ENCODE data around the gene OSCAR.

DNA sequence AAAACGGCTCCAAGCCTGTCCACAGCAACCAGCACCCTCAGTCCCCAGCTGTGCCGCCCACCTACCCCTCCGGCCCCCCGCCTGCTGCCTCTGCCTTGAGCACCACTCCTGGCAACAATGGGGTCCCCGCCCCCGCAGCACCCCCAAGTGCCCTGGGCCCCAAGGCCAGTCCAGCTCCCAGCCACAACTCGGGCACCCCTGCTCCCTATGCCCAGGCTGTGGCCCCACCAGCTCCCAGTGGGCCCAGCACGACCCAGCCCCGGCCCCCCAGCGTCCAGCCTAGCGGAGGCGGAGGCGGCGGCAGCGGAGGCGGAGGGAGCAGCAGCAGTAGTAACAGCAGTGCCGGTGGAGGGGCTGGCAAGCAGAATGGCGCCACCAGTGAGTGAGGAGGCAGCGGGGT lies 47.6 kb upstream of the OSCAR start:
- TF ChIP-seq SIN3A (IDR thresholded peaks at IDR 0.05; ENCODE audit: borderline replicate concordance, insufficient read depth, low read length), result no peak
- TF ChIP-seq POLR2AphosphoS5 (IDR thresholded peaks at IDR 0.05; ENCODE audit: low read depth, low read length), result no peak
- TF ChIP-seq, protein P1, sequence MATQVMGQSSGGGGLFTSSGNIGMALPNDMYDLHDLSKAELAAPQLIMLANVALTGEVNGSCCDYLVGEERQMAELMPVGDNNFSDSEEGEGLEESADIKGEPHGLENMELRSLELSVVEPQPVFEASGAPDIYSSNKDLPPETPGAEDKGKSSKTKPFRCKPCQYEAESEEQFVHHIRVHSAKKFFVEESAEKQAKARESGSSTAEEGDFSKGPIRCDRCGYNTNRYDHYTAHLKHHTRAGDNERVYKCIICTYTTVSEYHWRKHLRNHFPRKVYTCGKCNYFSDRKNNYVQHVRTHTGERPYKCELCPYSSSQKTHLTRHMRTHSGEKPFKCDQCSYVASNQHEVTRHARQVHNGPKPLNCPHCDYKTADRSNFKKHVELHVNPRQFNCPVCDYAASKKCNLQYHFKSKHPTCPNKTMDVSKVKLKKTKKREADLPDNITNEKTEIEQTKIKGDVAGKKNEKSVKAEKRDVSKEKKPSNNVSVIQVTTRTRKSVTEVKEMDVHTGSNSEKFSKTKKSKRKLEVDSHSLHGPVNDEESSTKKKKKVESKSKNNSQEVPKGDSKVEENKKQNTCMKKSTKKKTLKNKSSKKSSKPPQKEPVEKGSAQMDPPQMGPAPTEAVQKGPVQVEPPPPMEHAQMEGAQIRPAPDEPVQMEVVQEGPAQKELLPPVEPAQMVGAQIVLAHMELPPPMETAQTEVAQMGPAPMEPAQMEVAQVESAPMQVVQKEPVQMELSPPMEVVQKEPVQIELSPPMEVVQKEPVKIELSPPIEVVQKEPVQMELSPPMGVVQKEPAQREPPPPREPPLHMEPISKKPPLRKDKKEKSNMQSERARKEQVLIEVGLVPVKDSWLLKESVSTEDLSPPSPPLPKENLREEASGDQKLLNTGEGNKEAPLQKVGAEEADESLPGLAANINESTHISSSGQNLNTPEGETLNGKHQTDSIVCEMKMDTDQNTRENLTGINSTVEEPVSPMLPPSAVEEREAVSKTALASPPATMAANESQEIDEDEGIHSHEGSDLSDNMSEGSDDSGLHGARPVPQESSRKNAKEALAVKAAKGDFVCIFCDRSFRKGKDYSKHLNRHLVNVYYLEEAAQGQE (IDR thresholded peaks at IDR 0.05; ENCODE audit: insufficient read depth in 1 of 2, low read depth in 2 of 2, low read length in 2 of 2), result no peak
- TF ChIP-seq TAF1 (IDR thresholded peaks at IDR 0.05; ENCODE audit: borderline replicate concordance, insufficient read depth, low read length), result no peak
- TF ChIP-seq FOXP2 (optimal IDR thresholded peaks at IDR 0.05; ENCODE audit: borderline replicate concordance, extremely low read depth, extremely low read length, insufficient read depth), result no peak
